GM23338 (cell line): ENCODE results near the gene PHF5A. TPM values are rescaled to one million over a fixed set of nuclear protein-coding genes. Genes with fewer than 3 reads are reported as not detected.
A peak's percentile ranks its signal among the peaks of the same experiment; 100 is the strongest.

ENCODE experiments used
- ATAC-seq: fragments of 200-7000 bp; cut with Tn5 transposase; 3 replicates; pipeline ENCODE4 v1.9.1; 2020
- DNase-seq: peaks from one replicate; pipeline ENCODE4 v3.0.0-alpha.2; 2015; ENCODE audit warnings: low spot score
- H2AFZ ChIP-seq: fragments of 200-600 bp; sonication (generic); 2 replicates; pipeline ENCODE4 v1.8.0; 2016; ENCODE audit warnings: antibody characterized with exemption, mild to moderate bottlenecking, moderate library complexity
- H3F3A ChIP-seq: fragments of 200-600 bp; sonication (generic); replicated peaks from 2 replicates; pipeline ENCODE4 v1.8.0; 2017; ENCODE audit warnings: antibody characterized with exemption, mixed run types, low read depth
- H3K27ac ChIP-seq: fragments of 200-600 bp; sonication (generic); 2 replicates; pipeline ENCODE4 v1.6.1; 2016; ENCODE audit warnings: low read depth
- H3K27me3 ChIP-seq: fragments of 200-600 bp; sonication (generic); 2 replicates; pipeline ENCODE4 v1.8.0; 2016; ENCODE audit warnings: mild to moderate bottlenecking, mixed run types, moderate library complexity; ENCODE audit not compliant: insufficient read depth
- H3K36me3 ChIP-seq: fragments of 200-600 bp; sonication (generic); 2 replicates; pipeline ENCODE4 v1.8.0; 2016; ENCODE audit warnings: mild to moderate bottlenecking; ENCODE audit not compliant: insufficient read depth
- H3K4me1 ChIP-seq: fragments of 200-600 bp; sonication (generic); 2 replicates; pipeline ENCODE4 v1.8.0; 2016; ENCODE audit warnings: mild to moderate bottlenecking, moderate library complexity; ENCODE audit not compliant: insufficient read depth
- H3K4me2 ChIP-seq: fragments of 200-600 bp; sonication (generic); 2 replicates; pipeline ENCODE4 v1.7.1; 2017; ENCODE audit warnings: mixed run types
- H3K4me3 ChIP-seq: fragments of 200-600 bp; sonication (generic); 2 replicates; pipeline ENCODE4 v1.6.1; 2016; ENCODE audit warnings: mixed run types
- H3K79me2 ChIP-seq: fragments of 200-600 bp; sonication (generic); replicated peaks from 2 replicates; pipeline ENCODE4 v1.8.0; 2017; ENCODE audit warnings: mild to moderate bottlenecking; ENCODE audit not compliant: insufficient read depth
- H3K9me2 ChIP-seq: fragments of 200-600 bp; sonication (generic); 2 replicates; pipeline ENCODE4 v1.8.0; 2017; ENCODE audit not compliant: insufficient read depth
- H4K20me1 ChIP-seq: fragments of 200-600 bp; sonication (generic); replicated peaks from 2 replicates; pipeline ENCODE4 v1.8.0; 2017; ENCODE audit warnings: mild to moderate bottlenecking; ENCODE audit not compliant: insufficient read depth
- H3K27ac Mint-ChIP-seq: 2 replicates; pipeline ENCODE4 v1.8.0; 2020; ENCODE audit warnings: inconsistent platforms, mild to moderate bottlenecking, moderate library complexity, mixed read lengths
- H3K27me3 Mint-ChIP-seq: 3 replicates; pipeline ENCODE4 v1.8.0; 2022; ENCODE audit warnings: low read depth, mild to moderate bottlenecking, moderate library complexity, mixed read lengths, inconsistent platforms; ENCODE audit not compliant: insufficient read depth, poor library complexity
- H3K36me3 Mint-ChIP-seq: 3 replicates; pipeline ENCODE4 v1.8.0; 2021; ENCODE audit warnings: low read depth, mild to moderate bottlenecking, inconsistent platforms, moderate library complexity, mixed read lengths
- H3K4me1 Mint-ChIP-seq: 3 replicates; pipeline ENCODE4 v1.8.0; 2020; ENCODE audit warnings: mild to moderate bottlenecking, inconsistent platforms, mixed read lengths
- H3K4me3 Mint-ChIP-seq: 3 replicates; pipeline ENCODE4 v1.8.0; 2021; ENCODE audit warnings: moderate library complexity, mild to moderate bottlenecking, inconsistent platforms, mixed read lengths
- H3K9me3 Mint-ChIP-seq: 3 replicates; pipeline ENCODE4 v1.8.0; 2020; ENCODE audit warnings: moderate library complexity, mild to moderate bottlenecking, inconsistent platforms, mixed read lengths
- CREB1 ChIP-seq: fragments of 250-450 bp; sonication (Bioruptor Pico); IDR thresholded peaks from 2 replicates; pipeline ENCODE4 v1.5.0; 2020; ENCODE audit warnings: low read depth, mild to moderate bottlenecking, moderate library complexity
- EZH2 ChIP-seq: fragments of 200-600 bp; sonication (generic); IDR thresholded peaks from one replicate; pipeline ENCODE4 v1.8.0; 2017; ENCODE audit warnings: antibody characterized with exemption, mild to moderate bottlenecking, low read depth; ENCODE audit not compliant: unreplicated experiment
- JUNB ChIP-seq: IDR thresholded peaks from one replicate; pipeline ENCODE4 v1.6.1; 2016; ENCODE audit warnings: antibody characterized with exemption; ENCODE audit not compliant: unreplicated experiment
- NANOG ChIP-seq: IDR thresholded peaks from 2 replicates; pipeline ENCODE4 v1.6.1; 2016; ENCODE audit warnings: antibody characterized with exemption, borderline replicate concordance
- STAT1 ChIP-seq: IDR thresholded peaks from one replicate; pipeline ENCODE4 v1.6.1; 2016; ENCODE audit warnings: antibody characterized with exemption; ENCODE audit not compliant: unreplicated experiment
- ZNF331 ChIP-seq: fragments of 250-450 bp; sonication (Bioruptor Pico); IDR thresholded peaks from 2 replicates; pipeline ENCODE4 v1.5.0; 2020; ENCODE audit warnings: low read depth, mild to moderate bottlenecking, moderate library complexity
- polyA plus RNA-seq: library from polyadenylated mRNA; unstranded; fragments of >200 nt; fragmentation: Nextera tagmentation; extraction: Ambion mirVana; gene quantifications from 2 replicates; pipeline ENCODE4 v1.2.1, GENCODE V29; 2016
- total RNA-seq: library from RNA; depleted of rRNA; stranded (reverse); fragments of >200 nt; shearing (Covaris generic); gene quantifications from 2 replicates; pipeline ENCODE4 v1.2.3, GENCODE V29; 2014
- TF ChIP-seq, protein P1 (sequence below), 2 experiments: fragments of 200-600 bp in 1 of 2; sonication (generic) in 1 of 2; conservative IDR thresholded peaks; 2 replicates each; pipeline versions ENCODE4 v1.5.1 to v1.6.1; 2016 to 2017; ENCODE audit warnings: antibody characterized with exemption in 2 of 2, low read depth in 2 of 2, mild to moderate bottlenecking in 2 of 2, moderate library complexity in 1 of 2
- TF ChIP-seq, protein P2 (sequence below): fragments of 250-450 bp; sonication (Bioruptor Pico); IDR thresholded peaks from 2 replicates; pipeline ENCODE4 v1.5.0; 2020; ENCODE audit warnings: mild to moderate bottlenecking, moderate library complexity
- TF ChIP-seq, protein P3 (sequence below): IDR thresholded peaks from 2 replicates; pipeline ENCODE4 v1.6.1; 2016; ENCODE audit warnings: antibody characterized with exemption

Gene PHF5A
- total and polyA plus RNA-seq, 2 experiments from 2014 or later: 49.4 to 115 TPM

DNA sequence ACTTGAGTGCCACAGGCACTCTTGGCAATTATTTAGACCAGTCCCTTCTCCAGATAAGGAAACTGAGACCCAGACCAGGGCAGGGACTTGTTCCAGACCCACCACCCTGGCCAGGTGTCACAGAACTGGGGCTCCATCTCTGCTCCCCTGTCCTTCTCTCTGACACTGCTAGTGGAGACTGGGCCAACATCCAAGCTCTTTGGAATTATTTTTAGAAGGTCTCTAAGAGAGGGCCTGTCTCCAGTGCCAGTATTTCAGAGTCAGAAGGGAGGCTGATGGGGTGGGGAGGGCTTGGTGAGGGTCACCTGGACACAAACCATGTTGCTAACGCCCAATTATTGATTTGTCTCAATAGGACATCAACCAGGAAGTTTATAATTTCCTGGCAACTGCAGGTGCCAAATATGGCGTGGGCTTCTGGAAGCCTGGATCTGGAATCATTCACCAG lies 43.1 kb upstream of the PHF5A start:
- no peak overlapping the region for H2AFZ ChIP-seq
- Mint-ChIP-seq H3K27me3 (peaks cover 10% of the 10 kb centered on the region), H3K27ac (no peak overlapping the region; the same call in 1 of the 2 replicates), H3K4me1 (peaks cover 22% of the 10 kb centered on the region), H3K9me3 (no peaks in the 10 kb centered on the region), H3K4me3 (no peak overlapping the region), H3K36me3 (peaks cover 52% of the 10 kb centered on the region)
- peaks cover 12% of the 10 kb centered on the region; the same call in 1 of the 2 replicates for H3F3A ChIP-seq
- TF ChIP-seq, protein P1, sequence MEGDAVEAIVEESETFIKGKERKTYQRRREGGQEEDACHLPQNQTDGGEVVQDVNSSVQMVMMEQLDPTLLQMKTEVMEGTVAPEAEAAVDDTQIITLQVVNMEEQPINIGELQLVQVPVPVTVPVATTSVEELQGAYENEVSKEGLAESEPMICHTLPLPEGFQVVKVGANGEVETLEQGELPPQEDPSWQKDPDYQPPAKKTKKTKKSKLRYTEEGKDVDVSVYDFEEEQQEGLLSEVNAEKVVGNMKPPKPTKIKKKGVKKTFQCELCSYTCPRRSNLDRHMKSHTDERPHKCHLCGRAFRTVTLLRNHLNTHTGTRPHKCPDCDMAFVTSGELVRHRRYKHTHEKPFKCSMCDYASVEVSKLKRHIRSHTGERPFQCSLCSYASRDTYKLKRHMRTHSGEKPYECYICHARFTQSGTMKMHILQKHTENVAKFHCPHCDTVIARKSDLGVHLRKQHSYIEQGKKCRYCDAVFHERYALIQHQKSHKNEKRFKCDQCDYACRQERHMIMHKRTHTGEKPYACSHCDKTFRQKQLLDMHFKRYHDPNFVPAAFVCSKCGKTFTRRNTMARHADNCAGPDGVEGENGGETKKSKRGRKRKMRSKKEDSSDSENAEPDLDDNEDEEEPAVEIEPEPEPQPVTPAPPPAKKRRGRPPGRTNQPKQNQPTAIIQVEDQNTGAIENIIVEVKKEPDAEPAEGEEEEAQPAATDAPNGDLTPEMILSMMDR (conservative IDR thresholded peaks at IDR 0.05; ENCODE audit: low read depth in 2 of 2): no peak
- TF ChIP-seq JUNB (no peak), STAT1 (no peak), CREB1 (CRISPR knock-in tag) (no peak), EZH2 (no peak), NANOG (no peak), ZNF331 (CRISPR knock-in tag) (no peak)
- TF ChIP-seq, protein P2, sequence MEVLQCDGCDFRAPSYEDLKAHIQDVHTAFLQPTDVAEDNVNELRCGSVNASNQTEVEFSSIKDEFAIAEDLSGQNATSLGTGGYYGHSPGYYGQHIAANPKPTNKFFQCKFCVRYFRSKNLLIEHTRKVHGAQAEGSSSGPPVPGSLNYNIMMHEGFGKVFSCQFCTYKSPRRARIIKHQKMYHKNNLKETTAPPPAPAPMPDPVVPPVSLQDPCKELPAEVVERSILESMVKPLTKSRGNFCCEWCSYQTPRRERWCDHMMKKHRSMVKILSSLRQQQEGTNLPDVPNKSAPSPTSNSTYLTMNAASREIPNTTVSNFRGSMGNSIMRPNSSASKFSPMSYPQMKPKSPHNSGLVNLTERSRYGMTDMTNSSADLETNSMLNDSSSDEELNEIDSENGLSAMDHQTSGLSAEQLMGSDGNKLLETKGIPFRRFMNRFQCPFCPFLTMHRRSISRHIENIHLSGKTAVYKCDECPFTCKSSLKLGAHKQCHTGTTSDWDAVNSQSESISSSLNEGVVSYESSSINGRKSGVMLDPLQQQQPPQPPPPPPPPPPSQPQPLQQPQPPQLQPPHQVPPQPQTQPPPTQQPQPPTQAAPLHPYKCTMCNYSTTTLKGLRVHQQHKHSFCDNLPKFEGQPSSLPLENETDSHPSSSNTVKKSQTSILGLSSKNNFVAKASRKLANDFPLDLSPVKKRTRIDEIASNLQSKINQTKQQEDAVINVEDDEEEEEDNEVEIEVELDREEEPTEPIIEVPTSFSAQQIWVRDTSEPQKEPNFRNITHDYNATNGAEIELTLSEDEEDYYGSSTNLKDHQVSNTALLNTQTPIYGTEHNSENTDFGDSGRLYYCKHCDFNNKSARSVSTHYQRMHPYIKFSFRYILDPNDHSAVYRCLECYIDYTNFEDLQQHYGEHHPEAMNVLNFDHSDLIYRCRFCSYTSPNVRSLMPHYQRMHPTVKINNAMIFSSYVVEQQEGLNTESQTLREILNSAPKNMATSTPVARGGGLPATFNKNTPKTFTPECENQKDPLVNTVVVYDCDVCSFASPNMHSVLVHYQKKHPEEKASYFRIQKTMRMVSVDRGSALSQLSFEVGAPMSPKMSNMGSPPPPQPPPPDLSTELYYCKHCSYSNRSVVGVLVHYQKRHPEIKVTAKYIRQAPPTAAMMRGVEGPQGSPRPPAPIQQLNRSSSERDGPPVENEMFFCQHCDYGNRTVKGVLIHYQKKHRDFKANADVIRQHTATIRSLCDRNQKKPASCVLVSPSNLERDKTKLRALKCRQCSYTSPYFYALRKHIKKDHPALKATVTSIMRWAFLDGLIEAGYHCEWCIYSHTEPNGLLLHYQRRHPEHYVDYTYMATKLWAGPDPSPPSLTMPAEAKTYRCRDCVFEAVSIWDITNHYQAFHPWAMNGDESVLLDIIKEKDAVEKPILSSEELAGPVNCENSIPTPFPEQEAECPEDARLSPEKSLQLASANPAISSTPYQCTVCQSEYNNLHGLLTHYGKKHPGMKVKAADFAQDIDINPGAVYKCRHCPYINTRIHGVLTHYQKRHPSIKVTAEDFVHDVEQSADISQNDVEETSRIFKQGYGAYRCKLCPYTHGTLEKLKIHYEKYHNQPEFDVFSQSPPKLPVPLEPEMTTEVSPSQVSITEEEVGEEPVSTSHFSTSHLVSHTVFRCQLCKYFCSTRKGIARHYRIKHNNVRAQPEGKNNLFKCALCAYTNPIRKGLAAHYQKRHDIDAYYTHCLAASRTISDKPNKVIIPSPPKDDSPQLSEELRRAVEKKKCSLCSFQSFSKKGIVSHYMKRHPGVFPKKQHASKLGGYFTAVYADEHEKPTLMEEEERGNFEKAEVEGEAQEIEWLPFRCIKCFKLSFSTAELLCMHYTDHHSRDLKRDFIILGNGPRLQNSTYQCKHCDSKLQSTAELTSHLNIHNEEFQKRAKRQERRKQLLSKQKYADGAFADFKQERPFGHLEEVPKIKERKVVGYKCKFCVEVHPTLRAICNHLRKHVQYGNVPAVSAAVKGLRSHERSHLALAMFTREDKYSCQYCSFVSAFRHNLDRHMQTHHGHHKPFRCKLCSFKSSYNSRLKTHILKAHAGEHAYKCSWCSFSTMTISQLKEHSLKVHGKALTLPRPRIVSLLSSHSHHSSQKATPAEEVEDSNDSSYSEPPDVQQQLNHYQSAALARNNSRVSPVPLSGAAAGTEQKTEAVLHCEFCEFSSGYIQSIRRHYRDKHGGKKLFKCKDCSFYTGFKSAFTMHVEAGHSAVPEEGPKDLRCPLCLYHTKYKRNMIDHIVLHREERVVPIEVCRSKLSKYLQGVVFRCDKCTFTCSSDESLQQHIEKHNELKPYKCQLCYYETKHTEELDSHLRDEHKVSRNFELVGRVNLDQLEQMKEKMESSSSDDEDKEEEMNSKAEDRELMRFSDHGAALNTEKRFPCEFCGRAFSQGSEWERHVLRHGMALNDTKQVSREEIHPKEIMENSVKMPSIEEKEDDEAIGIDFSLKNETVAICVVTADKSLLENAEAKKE (CRISPR knock-in tag): no peak
- TF ChIP-seq, protein P3, sequence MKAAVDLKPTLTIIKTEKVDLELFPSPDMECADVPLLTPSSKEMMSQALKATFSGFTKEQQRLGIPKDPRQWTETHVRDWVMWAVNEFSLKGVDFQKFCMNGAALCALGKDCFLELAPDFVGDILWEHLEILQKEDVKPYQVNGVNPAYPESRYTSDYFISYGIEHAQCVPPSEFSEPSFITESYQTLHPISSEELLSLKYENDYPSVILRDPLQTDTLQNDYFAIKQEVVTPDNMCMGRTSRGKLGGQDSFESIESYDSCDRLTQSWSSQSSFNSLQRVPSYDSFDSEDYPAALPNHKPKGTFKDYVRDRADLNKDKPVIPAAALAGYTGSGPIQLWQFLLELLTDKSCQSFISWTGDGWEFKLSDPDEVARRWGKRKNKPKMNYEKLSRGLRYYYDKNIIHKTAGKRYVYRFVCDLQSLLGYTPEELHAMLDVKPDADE: no peak
- H3K79me2 ChIP-seq: no peaks in the 10 kb centered on the region
- ATAC-seq (no peak), DNase-seq (no peak)
- H3K4me1 ChIP-seq: peaks cover 16% of the 10 kb centered on the region
- peak overlapping the region; percentile 66 for H3K27ac ChIP-seq
- H3K4me3 ChIP-seq: no peak overlapping the region
- H4K20me1 ChIP-seq: no peaks in the 10 kb centered on the region; the same call in 1 of the 2 replicates
- no peaks in the 10 kb centered on the region for H3K9me2 ChIP-seq
- H3K27me3 ChIP-seq: no peaks in the 10 kb centered on the region
- H3K4me2 ChIP-seq: no peak overlapping the region
- no peaks in the 10 kb centered on the region for H3K36me3 ChIP-seq
